NCI-H1694 (cell line): ENCODE measurements around the gene ZNF512B.
A peak's percentile ranks its signal among the peaks of the same experiment; 100 is the strongest.
"Not testable (repeated sequence)": the region's sequence is repeated elsewhere in the genome, so short reads cannot be mapped to it uniquely, and the experiment has no call there.

Experiments
- DNase-seq: peaks from one replicate; lab custom pipeline; 2025; lab: John Stamatoyannopoulos, UW

Gene ZNF512B

GRCh38 chr20:63969838-63970713 is at the start of gene ZNF512B:
Gene ZNF512B (minus strand): TSS chr20:63969930. CDS start chr20:63967950, 1,980 bp downstream.
- DNase-seq = peak; percentile 26

- no peak for DNase-seq
Observed at GRCh38 chr20:64015635-64016034, 45.9 kb upstream of the ZNF512B start.

GRCh38 chr20:64012385-64013154 is 42.8 kb upstream of the ZNF512B start:
- DNase-seq = not testable (repeated sequence)

- DNase-seq = no peak
Observed at GRCh38 chr20:64011366-64011779, 41.6 kb upstream of the ZNF512B start.

- DNase-seq = no peak
Observed at GRCh38 chr20:64010711-64011237, 41.0 kb upstream of the ZNF512B start.

- no peak for DNase-seq
Observed at GRCh38 chr20:64009811-64010387, 40.2 kb upstream of the ZNF512B start.

- DNase-seq = no peak
Observed at GRCh38 chr20:64006902-64007301, 37.2 kb upstream of the ZNF512B start.

GRCh38 chr20:64006490-64006889 is 36.8 kb upstream of the ZNF512B start:
- no peak for DNase-seq

GRCh38 chr20:64005394-64005793 is 35.7 kb upstream of the ZNF512B start:
- DNase-seq = no peak

- DNase-seq = no peak
Observed at GRCh38 chr20:64003960-64004725, 34.4 kb upstream of the ZNF512B start.

GRCh38 chr20:64001607-64002011 is 31.9 kb upstream of the ZNF512B start:
- DNase-seq = peak; percentile 87

GRCh38 chr20:64000906-64001305 is 31.2 kb upstream of the ZNF512B start:
- no peak for DNase-seq

GRCh38 chr20:63982937-63983336 is 13.2 kb upstream of the ZNF512B start:
- DNase-seq = no peak

- DNase-seq = peak; percentile 88
Observed at GRCh38 chr20:63980806-63981728, 11.3 kb upstream of the ZNF512B start, which contains the start of gene PRPF6. Gene PRPF6 (plus strand): TSS chr20:63981132. CDS start chr20:63981246, 114 bp downstream.

- peak; percentile 12 for DNase-seq
Observed at GRCh38 chr20:63980317-63980805, 10.6 kb upstream of the ZNF512B start.

GRCh38 chr20:63979557-63980316 is 10.0 kb upstream of the ZNF512B start, which contains the start of gene SAMD10:
Gene SAMD10 (minus strand): TSS chr20:63979642. CDS start chr20:63979467, 175 bp downstream.
- DNase-seq = peak; percentile 76

- no peak for DNase-seq
Observed at GRCh38 chr20:63979229-63979556, 9.5 kb upstream of the ZNF512B start.

GRCh38 chr20:63978319-63979228 is 8.8 kb upstream of the ZNF512B start:
- no peak for DNase-seq
